ENCODE measurements around the gene SERPINB12.

DNA sequence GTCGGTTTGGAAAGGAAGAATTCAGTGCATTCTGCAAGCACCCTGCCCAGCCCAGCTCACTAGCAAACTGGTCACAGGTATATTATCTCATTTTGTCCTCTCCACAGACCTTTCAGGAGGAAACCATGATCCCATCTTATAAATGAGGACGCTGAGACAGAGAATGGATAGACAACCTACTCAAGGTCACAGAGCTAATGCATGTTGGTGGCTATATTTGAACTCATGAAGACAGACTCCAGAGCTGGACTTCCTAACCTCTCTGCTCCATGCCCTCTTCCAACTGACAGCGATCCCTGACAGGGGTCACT is 35.9 kb upstream of the SERPINB12 start:
- TF ChIP-seq POLR2A (IDR thresholded peaks at IDR 0.05; ENCODE audit: low read depth, low read length) (no peak), POLR2AphosphoS5 (IDR thresholded peaks at IDR 0.05; ENCODE audit: insufficient read depth, low read depth, low read length) (no peak), MYC (IDR thresholded peaks at IDR 0.05; ENCODE audit: low read depth, low read length) (no peak), EZH2 (IDR thresholded peaks at IDR 0.05; ENCODE audit: borderline replicate concordance, low read depth, low read length, severe bottlenecking) (no peak), JUN (IDR thresholded peaks at IDR 0.05; ENCODE audit: borderline replicate concordance, insufficient read depth, insufficient read length, low read depth) (no peak)
- TF ChIP-seq, protein P1, sequence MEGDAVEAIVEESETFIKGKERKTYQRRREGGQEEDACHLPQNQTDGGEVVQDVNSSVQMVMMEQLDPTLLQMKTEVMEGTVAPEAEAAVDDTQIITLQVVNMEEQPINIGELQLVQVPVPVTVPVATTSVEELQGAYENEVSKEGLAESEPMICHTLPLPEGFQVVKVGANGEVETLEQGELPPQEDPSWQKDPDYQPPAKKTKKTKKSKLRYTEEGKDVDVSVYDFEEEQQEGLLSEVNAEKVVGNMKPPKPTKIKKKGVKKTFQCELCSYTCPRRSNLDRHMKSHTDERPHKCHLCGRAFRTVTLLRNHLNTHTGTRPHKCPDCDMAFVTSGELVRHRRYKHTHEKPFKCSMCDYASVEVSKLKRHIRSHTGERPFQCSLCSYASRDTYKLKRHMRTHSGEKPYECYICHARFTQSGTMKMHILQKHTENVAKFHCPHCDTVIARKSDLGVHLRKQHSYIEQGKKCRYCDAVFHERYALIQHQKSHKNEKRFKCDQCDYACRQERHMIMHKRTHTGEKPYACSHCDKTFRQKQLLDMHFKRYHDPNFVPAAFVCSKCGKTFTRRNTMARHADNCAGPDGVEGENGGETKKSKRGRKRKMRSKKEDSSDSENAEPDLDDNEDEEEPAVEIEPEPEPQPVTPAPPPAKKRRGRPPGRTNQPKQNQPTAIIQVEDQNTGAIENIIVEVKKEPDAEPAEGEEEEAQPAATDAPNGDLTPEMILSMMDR (IDR thresholded peaks at IDR 0.05; ENCODE audit: extremely low read depth in 1 of 2, insufficient read depth in 1 of 2, low read depth in 1 of 2, low read length in 2 of 2) = no peak

Measured in endothelial cell of umbilical vein (primary cell).